AG04450 (cell line): ENCODE measurements around the gene GPC5. TPM values are rescaled to one million over a fixed set of nuclear protein-coding genes. Genes with fewer than 3 reads are reported as not detected.

Experiments
- CTCF ChIA-PET: fragments of 300-600, 350-600 bp; formaldehyde crosslinking; extraction: SDS; loops from one replicate; lab custom pipeline; 2022; ENCODE audit warnings: antibody characterized with exemption, inconsistent platforms; lab: Charles Lee
- POLR2A ChIA-PET: fragments of 350-600 bp; formaldehyde crosslinking; extraction: SDS; loops from one replicate; lab custom pipeline; 2021; ENCODE audit warnings: antibody characterized with exemption, inconsistent platforms; lab: Yijun Ruan, JAX
- DNase-seq: peaks from one replicate; pipeline ENCODE4 v3.0.0-alpha.2; 2011; ENCODE audit warnings: low read depth, low spot score
- H3K27ac ChIP-seq: one replicate; pipeline ENCODE4 v1.5.1; 2012; ENCODE audit warnings: low read depth, low read length, control low read depth
- H3K27me3 ChIP-seq: one replicate; pipeline ENCODE4 v1.6.0; 2012; ENCODE audit warnings: low read length; ENCODE audit not compliant: control insufficient read depth, insufficient read depth
- H3K4me3 ChIP-seq: 2 replicates; pipeline ENCODE4 v1.5.1; 2011; ENCODE audit warnings: mild to moderate bottlenecking, low read depth, low read length, control low read depth
- H3K9me3 ChIP-seq: 2 replicates; pipeline ENCODE4 v1.5.1; 2012; ENCODE audit warnings: low read length; ENCODE audit not compliant: control insufficient read depth, insufficient read depth
- CTCF ChIP-seq: IDR thresholded peaks from 2 replicates; pipeline ENCODE4 v1.5.1; 2011; ENCODE audit warnings: low read depth, low read length, control low read depth, inconsistent platforms
- polyA plus RNA-seq: library from polyadenylated mRNA; depleted of rRNA; stranded (reverse); fragments of >200 nt; gene quantifications from 2 replicates; pipeline ENCODE4 v1.2.3, GENCODE V29; 2011

The GPC5 gene
- polyA plus RNA-seq, 1 experiment: 3.6 TPM

GRCh38 chr13:91454666-91455065 is 56.2 kb downstream of the GPC5 start:
- Histone ChIP-seq H3K4me3 (no peak overlapping the region), H3K27me3 (no peaks in the 10 kb centered on the region), H3K27ac (no peak overlapping the region), H3K9me3 (no peaks in the 10 kb centered on the region)
- TF ChIP-seq CTCF: no peak
- ChIA-PET CTCF (no interaction called here), POLR2A (no interaction called here)
- DNase-seq: no peak

- H3K27me3 ChIP-seq: no peaks in the 10 kb centered on the region
These were observed 58.4 kb downstream of the GPC5 start for GRCh38 chr13:91456837-91457236.

GRCh38 chr13:91459485-91459884 is 61.1 kb downstream of the GPC5 start:
- H3K4me3 ChIP-seq: no peak overlapping the region
- no peaks in the 10 kb centered on the region for H3K27me3 ChIP-seq
- TF ChIP-seq CTCF: no peak
- H3K27ac ChIP-seq: no peak overlapping the region
- ChIA-PET CTCF (no interaction called here), POLR2A (no interaction called here)
- H3K9me3 ChIP-seq: no peaks in the 10 kb centered on the region
- no peak for DNase-seq

More at GRCh38 chr13:91456837-91457236, 58.4 kb downstream of the GPC5 start:
- no peak for TF ChIP-seq CTCF
- H3K27ac ChIP-seq: no peak overlapping the region
- CTCF ChIA-PET: interaction anchor here (0.6 kb wide), 1 partner anchor 299 kb away, joined by 3 read pairs; no protein-coding TSS in a partner anchor
- no peaks in the 10 kb centered on the region for H3K9me3 ChIP-seq
- no peak overlapping the region for H3K4me3 ChIP-seq
- no peak for DNase-seq
- POLR2A ChIA-PET: no interaction called here

- no peak overlapping the region for H3K4me3 ChIP-seq
- H3K27ac ChIP-seq: no peak overlapping the region
- no peaks in the 10 kb centered on the region for H3K27me3 ChIP-seq
- DNase-seq: no peak
- no peak for TF ChIP-seq CTCF
- ChIA-PET POLR2A (no interaction called here), CTCF (no interaction called here)
- H3K9me3 ChIP-seq: no peaks in the 10 kb centered on the region
These were observed 65.9 kb downstream of the GPC5 start for GRCh38 chr13:91464336-91464735.

GRCh38 chr13:91467236-91467635 is 68.8 kb downstream of the GPC5 start:
- Histone ChIP-seq H3K27ac (no peak overlapping the region), H3K27me3 (no peaks in the 10 kb centered on the region), H3K9me3 (no peaks in the 10 kb centered on the region), H3K4me3 (no peak overlapping the region)
- ChIA-PET POLR2A (no interaction called here), CTCF (no interaction called here)
- TF ChIP-seq CTCF: no peak
- no peak for DNase-seq
